HK-2 (cell line): ENCODE data around the gene CCL1.
"Not testable (repeated sequence)": the region's sequence is repeated elsewhere in the genome, so short reads cannot be mapped to it uniquely, and the experiment has no call there.

Source experiments
- DNase-seq: peaks from one replicate; pipeline ENCODE4 v3.0.0-alpha.2; 2018; ENCODE audit not compliant: unreplicated experiment

CCL1 gene

GRCh38 chr17:34358631-34359030 is 4.4 kb downstream of the CCL1 start:
- no peak for DNase-seq

- DNase-seq = no peak
These were observed 5.6 kb downstream of the CCL1 start for GRCh38 chr17:34357398-34357797.

- DNase-seq = no peak
These were observed 6.8 kb downstream of the CCL1 start, which contains the start of gene CCL13 for GRCh38 chr17:34356194-34356593. CCL13 (plus strand) TSS chr17:34356480; CDS start chr17:34356527, 47 bp downstream.

- no peak for DNase-seq
These were observed 8.4 kb downstream of the CCL1 start for GRCh38 chr17:34354637-34355036.

GRCh38 chr17:34352191-34352590 is 10.8 kb downstream of the CCL1 start:
- no peak for DNase-seq

- DNase-seq = no peak
These were observed 11.9 kb downstream of the CCL1 start for GRCh38 chr17:34351096-34351495.

GRCh38 chr17:34349751-34350150 is 13.3 kb downstream of the CCL1 start:
- no peak for DNase-seq

- DNase-seq = no peak
These were observed 16.0 kb downstream of the CCL1 start for GRCh38 chr17:34347063-34347462.

- no peak for DNase-seq
These were observed 21.1 kb downstream of the CCL1 start for GRCh38 chr17:34341916-34342315.

- DNase-seq = no peak
These were observed 23.8 kb downstream of the CCL1 start for GRCh38 chr17:34339138-34339770.

GRCh38 chr17:34337701-34338100 is 25.3 kb downstream of the CCL1 start:
- DNase-seq = no peak

GRCh38 chr17:34327580-34327979 is 35.5 kb downstream of the CCL1 start:
- DNase-seq = not testable (repeated sequence)

GRCh38 chr17:34321964-34322363 is 41.1 kb downstream of the CCL1 start:
- no peak for DNase-seq

- DNase-seq = no peak
These were observed 44.0 kb downstream of the CCL1 start, which contains the start of gene CCL8 for GRCh38 chr17:34319039-34319483. CCL8 (plus strand) TSS chr17:34319435; CDS start chr17:34319502, 67 bp downstream.

GRCh38 chr17:34318474-34318873 is 44.6 kb downstream of the CCL1 start:
- no peak for DNase-seq

- DNase-seq = no peak
These were observed 48.8 kb downstream of the CCL1 start for GRCh38 chr17:34314279-34314678.

- no peak for DNase-seq
These were observed 49.9 kb downstream of the CCL1 start for GRCh38 chr17:34313164-34313563.

- no peak for DNase-seq
These were observed 51.0 kb downstream of the CCL1 start for GRCh38 chr17:34312080-34312479.

GRCh38 chr17:34311291-34311690 is 51.7 kb downstream of the CCL1 start:
- no peak for DNase-seq
